Mesendoderm (in vitro differentiated cells): Measurements from ENCODE around the gene CCM2.

Source experiments
- DNase-seq: peaks from one replicate; pipeline ENCODE4 v3.0.0; 2013
- H2AK5ac ChIP-seq: 2 replicates; pipeline ENCODE4 v1.6.1; 2013; ENCODE audit warnings: low read length, inconsistent platforms
- H2BK120ac ChIP-seq: 2 replicates; pipeline ENCODE4 v1.6.1; 2013; ENCODE audit warnings: low read depth, mild to moderate bottlenecking, low read length, moderate library complexity, mixed read lengths
- H2BK15ac ChIP-seq: replicated peaks from 2 replicates; pipeline ENCODE4 v1.6.1; 2013; ENCODE audit warnings: low read depth, mild to moderate bottlenecking, moderate library complexity
- H2BK5ac ChIP-seq: 2 replicates; pipeline ENCODE4 v1.6.1; 2013; ENCODE audit warnings: low read length, inconsistent platforms
- H3K18ac ChIP-seq: 2 replicates; pipeline ENCODE4 v1.6.1; 2013; ENCODE audit warnings: mild to moderate bottlenecking, low read length, mixed read lengths
- H3K23ac ChIP-seq: one replicate; pipeline ENCODE4 v1.6.1; 2013; ENCODE audit warnings: low read length
- H3K27ac ChIP-seq: 2 replicates; pipeline ENCODE4 v1.5.1; 2013; ENCODE audit warnings: low read depth, mild to moderate bottlenecking, inconsistent platforms, low read length, moderate library complexity
- H3K27me3 ChIP-seq: 2 replicates; pipeline ENCODE4 v1.6.1; 2013; ENCODE audit warnings: low read length, control low read depth, mild to moderate bottlenecking, inconsistent platforms; ENCODE audit not compliant: insufficient read depth, poor library complexity
- H3K36me3 ChIP-seq: 2 replicates; pipeline ENCODE4 v1.6.1; 2013; ENCODE audit warnings: low read length, inconsistent platforms; ENCODE audit not compliant: control insufficient read depth, insufficient read depth
- H3K4ac ChIP-seq: one replicate; pipeline ENCODE4 v1.6.1; 2013; ENCODE audit warnings: low read depth, mild to moderate bottlenecking, low read length, moderate library complexity
- H3K4me1 ChIP-seq: 2 replicates; pipeline ENCODE4 v1.6.1; 2013; ENCODE audit warnings: low read depth, low read length, inconsistent platforms; ENCODE audit not compliant: control insufficient read depth
- H3K4me2 ChIP-seq: 2 replicates; pipeline ENCODE4 v1.6.1; 2013; ENCODE audit warnings: low read length
- H3K4me3 ChIP-seq: 2 replicates; pipeline ENCODE4 v1.5.1; 2013; ENCODE audit warnings: mild to moderate bottlenecking, low read length
- H3K56ac ChIP-seq: one replicate; pipeline ENCODE4 v1.6.1; 2013; ENCODE audit warnings: low read length
- H3K79me1 ChIP-seq: 2 replicates; pipeline ENCODE4 v1.6.1; 2013; ENCODE audit warnings: low read length, inconsistent platforms
- H3K79me2 ChIP-seq: 2 replicates; pipeline ENCODE4 v1.6.1; 2013; ENCODE audit warnings: mild to moderate bottlenecking, low read length; ENCODE audit not compliant: control insufficient read depth, insufficient read depth
- H3K9ac ChIP-seq: 2 replicates; pipeline ENCODE4 v1.6.1; 2013; ENCODE audit warnings: low read length, inconsistent platforms
- H4K5ac ChIP-seq: one replicate; pipeline ENCODE4 v1.6.1; 2013; ENCODE audit warnings: low read length
- H4K8ac ChIP-seq: one replicate; pipeline ENCODE4 v1.6.1; 2013; ENCODE audit warnings: low read depth, mild to moderate bottlenecking, control low read depth, low read length, moderate library complexity
- WGBS: extraction: QIAGEN DNeasy Blood & Tissue Kit; methylation state at CpG from one replicate; pipeline ENCODE4 v1.1.7; 2013; ENCODE audit warnings: low lambda C conversion rate, missing lambda C conversion rate; ENCODE audit not compliant: insufficient coverage; ENCODE audit errors: extremely low coverage; 5-methylcytosine and 5-hydroxymethylcytosine counted together

The CCM2 gene

DNA sequence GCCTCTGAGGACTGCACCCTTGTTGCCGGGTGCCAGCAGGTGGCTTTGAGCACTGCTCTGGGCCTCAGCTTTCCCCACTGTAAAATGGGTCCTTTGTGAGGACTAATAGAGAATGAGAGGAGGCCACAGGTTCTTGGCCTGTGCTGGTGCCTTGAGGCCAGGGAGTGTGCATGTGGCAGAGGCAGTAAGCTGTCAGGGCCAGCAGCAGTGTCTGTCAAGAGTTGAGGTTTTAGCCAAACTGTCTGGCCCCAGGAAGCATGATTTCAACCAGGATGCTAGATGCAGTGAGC lies 75.3 kb downstream of the CCM2 start:
- Histone ChIP-seq H2BK5ac (no peak overlapping the region), H3K4me3 (no peak overlapping the region), H3K4me1 (no peaks in the 10 kb centered on the region), H2BK120ac (no peak overlapping the region), H3K27ac (no peak overlapping the region), H3K23ac (no peak overlapping the region), H4K5ac (no peak overlapping the region), H3K79me1 (no peaks in the 10 kb centered on the region), H3K27me3 (no peaks in the 10 kb centered on the region), H2BK15ac (no peak overlapping the region), H3K36me3 (peaks cover 3% of the 10 kb centered on the region), H3K4ac (no peak overlapping the region), H3K56ac (no peak overlapping the region), H4K8ac (no peak overlapping the region), H3K18ac (no peak overlapping the region), H2AK5ac (no peak overlapping the region), H3K4me2 (no peak overlapping the region), H3K79me2 (no peaks in the 10 kb centered on the region), H3K9ac (no peak overlapping the region)
- no CpG with 5 or more reads among the region's 1 CpG for WGBS
- no peak for DNase-seq

DNA sequence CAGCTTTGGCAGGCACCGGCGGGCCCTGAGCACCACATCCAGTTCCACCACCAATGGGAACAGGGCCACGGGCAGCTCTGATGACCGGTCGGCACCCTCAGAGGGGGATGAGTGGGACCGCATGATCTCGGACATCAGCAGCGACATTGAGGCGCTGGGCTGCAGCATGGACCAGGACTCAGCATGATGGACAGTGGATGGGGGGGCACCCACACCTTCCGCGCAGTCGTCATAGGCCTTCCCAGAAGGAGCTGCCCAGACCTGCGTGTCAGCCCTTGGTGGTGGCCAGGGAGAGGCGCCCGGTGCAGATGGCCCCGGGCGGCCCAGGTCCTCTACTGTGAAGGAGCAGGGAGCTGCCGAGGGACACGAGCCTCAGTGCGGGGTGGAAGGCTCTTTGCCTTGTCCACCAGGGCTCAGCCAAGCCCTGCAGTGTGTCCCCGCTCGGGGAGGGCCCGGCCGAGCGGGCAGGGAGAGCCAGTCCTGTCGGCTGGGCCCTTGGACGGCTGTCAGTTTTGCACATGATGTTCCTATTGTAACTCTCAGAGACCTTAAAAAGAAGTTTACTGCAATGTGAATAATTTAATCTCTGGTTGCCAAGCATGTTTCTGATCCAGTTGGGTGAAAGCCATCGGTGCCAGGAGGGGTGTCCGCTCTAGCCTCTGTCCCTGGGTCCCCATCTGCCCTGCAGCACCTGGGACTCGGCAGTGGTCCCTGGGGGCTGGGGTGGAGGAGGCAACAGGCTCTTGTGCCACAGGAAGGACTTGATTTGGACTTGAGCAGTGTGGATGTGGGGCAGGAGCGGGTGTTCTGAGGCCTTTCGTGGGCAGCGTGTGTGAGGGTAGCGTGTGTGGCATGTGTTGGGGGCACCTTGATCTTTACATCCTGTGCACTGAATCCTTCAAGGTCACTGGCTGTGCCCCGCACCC lies 76.1 kb downstream of the CCM2 start:
- no peaks in the 10 kb centered on the region for H3K79me1 ChIP-seq

DNA sequence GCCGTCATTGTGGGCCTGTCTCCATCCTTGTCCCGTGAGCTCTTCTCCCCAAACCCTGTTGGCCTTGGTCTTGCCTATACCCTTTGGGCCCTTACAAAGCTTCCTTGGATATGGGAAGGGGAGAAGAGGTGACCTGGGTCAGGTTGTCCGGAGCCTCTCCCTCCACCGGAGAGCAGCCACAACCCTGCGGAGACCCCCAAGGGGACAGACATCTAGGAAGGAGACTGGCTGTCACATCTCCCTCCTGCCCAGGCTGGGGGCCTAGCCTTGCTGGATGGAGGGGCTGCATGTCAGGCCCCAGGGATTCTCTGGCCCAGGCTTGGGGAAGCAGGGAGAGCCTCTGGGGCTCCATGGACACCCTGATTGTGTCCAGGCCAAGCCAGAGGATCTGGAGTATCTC lies 76.9 kb downstream of the CCM2 start:
- no peak for DNase-seq
- Histone ChIP-seq H4K5ac (no peak overlapping the region), H3K27ac (no peak overlapping the region), H3K23ac (no peak overlapping the region), H3K4ac (no peak overlapping the region), H3K27me3 (no peaks in the 10 kb centered on the region), H3K4me1 (no peaks in the 10 kb centered on the region), H2BK5ac (no peak overlapping the region), H3K9ac (no peak overlapping the region), H3K56ac (no peak overlapping the region), H2BK120ac (no peak overlapping the region), H3K36me3 (peaks cover 2% of the 10 kb centered on the region), H2AK5ac (no peak overlapping the region), H2BK15ac (no peak overlapping the region), H4K8ac (no peak overlapping the region), H3K79me1 (no peaks in the 10 kb centered on the region), H3K4me2 (no peak overlapping the region), H3K79me2 (no peaks in the 10 kb centered on the region), H3K18ac (no peak overlapping the region), H3K4me3 (no peak overlapping the region)
- no CpG with 5 or more reads among the region's 5 CpGs for WGBS

More for the DNA sequence above, 76.1 kb downstream of the CCM2 start:
- no peak overlapping the region for H2BK120ac ChIP-seq
- no peaks in the 10 kb centered on the region for H3K27me3 ChIP-seq
- no peak overlapping the region for H2BK5ac ChIP-seq
- no peak overlapping the region for H2BK15ac ChIP-seq
- no peak overlapping the region for H3K9ac ChIP-seq
- H3K4me1 ChIP-seq, result no peaks in the 10 kb centered on the region
- H3K23ac ChIP-seq, result no peak overlapping the region
- H4K8ac ChIP-seq, result no peak overlapping the region
- DNase-seq, result no peak
- H3K36me3 ChIP-seq, result peaks cover 3% of the 10 kb centered on the region
- no peak overlapping the region for H3K56ac ChIP-seq
- H3K4ac ChIP-seq, result no peak overlapping the region
- H3K18ac ChIP-seq, result no peak overlapping the region
- H2AK5ac ChIP-seq, result no peak overlapping the region
- no CpG with 5 or more reads among the region's 35 CpGs for WGBS
- H3K4me3 ChIP-seq, result no peak overlapping the region
- no peak overlapping the region for H3K4me2 ChIP-seq
- no peaks in the 10 kb centered on the region for H3K79me2 ChIP-seq
- H3K27ac ChIP-seq, result no peak overlapping the region
- H4K5ac ChIP-seq, result no peak overlapping the region

DNA sequence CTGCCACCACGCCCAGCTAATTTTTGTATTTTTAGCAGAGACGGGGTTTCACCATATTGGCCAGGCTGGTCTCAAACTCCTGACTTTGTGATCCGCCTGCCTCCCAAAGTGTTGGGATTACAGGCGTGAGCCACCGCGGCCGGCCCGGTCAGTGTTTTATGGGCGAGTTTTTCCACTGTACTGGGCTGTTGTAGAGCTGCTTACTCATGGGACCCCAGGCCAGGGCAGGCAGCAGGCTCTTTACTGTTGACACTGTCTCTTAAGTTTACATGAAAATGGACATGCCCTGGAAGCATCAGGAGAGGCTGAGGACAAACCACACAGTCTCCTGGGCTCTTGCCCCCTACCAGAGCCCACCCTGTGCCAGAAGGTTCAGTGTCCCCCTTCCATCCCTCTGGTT lies 77.6 kb downstream of the CCM2 start:
- Histone ChIP-seq H3K4me3 (no peak overlapping the region), H2BK120ac (no peak overlapping the region), H3K79me1 (no peaks in the 10 kb centered on the region), H3K4me1 (no peaks in the 10 kb centered on the region), H2BK5ac (no peak overlapping the region), H4K5ac (no peak overlapping the region), H3K79me2 (no peaks in the 10 kb centered on the region), H3K9ac (no peak overlapping the region), H4K8ac (no peak overlapping the region), H3K23ac (no peak overlapping the region), H3K36me3 (peaks cover 2% of the 10 kb centered on the region), H2BK15ac (no peak overlapping the region), H3K27me3 (no peaks in the 10 kb centered on the region), H3K4me2 (no peak overlapping the region), H3K4ac (no peak overlapping the region), H3K56ac (no peak overlapping the region), H2AK5ac (no peak overlapping the region), H3K18ac (no peak overlapping the region), H3K27ac (no peak overlapping the region)
- WGBS, result no CpG with 5 or more reads among the region's 9 CpGs
- DNase-seq, result no peak

- Histone ChIP-seq H3K4me1 (no peaks in the 10 kb centered on the region), H3K36me3 (no peaks in the 10 kb centered on the region), H3K23ac (no peak overlapping the region), H3K4me2 (no peak overlapping the region), H3K27me3 (no peaks in the 10 kb centered on the region), H4K8ac (no peak overlapping the region), H3K56ac (no peak overlapping the region), H3K9ac (no peak overlapping the region), H3K27ac (no peak overlapping the region), H2BK120ac (no peak overlapping the region), H3K18ac (no peak overlapping the region), H4K5ac (no peak overlapping the region), H3K4me3 (no peak overlapping the region), H3K4ac (no peak overlapping the region), H2BK15ac (no peak overlapping the region), H3K79me1 (no peaks in the 10 kb centered on the region), H2BK5ac (no peak overlapping the region), H2AK5ac (no peak overlapping the region), H3K79me2 (no peaks in the 10 kb centered on the region)
- no CpG with 5 or more reads among the region's 8 CpGs for WGBS
- DNase-seq, result no peak
Observed at GRCh38 chr7:45078125-45078681, 78.2 kb downstream of the CCM2 start.
